ENCODE measurements around the gene ST6GAL1. TPM values are rescaled to one million over a fixed set of nuclear protein-coding genes. Genes with fewer than 3 reads are reported as not detected.

ST6GAL1 gene
- total and polyA plus RNA-seq, 10 of the 15 experiments (the other 5 are each of a cell fraction or from before 2014, with no cell fraction given): 74.2 to 248 (median 149) TPM

GRCh38 chr3:187020376-187020775, 90.0 kb downstream of the ST6GAL1 start:
- RAD21 ChIA-PET (ENCODE audit: unreplicated experiment): interaction anchor here (1.0 to 2.7 kb wide), 3 partner anchors 9 to 145 kb away, joined by 3 to 38 read pairs (median 15); no protein-coding TSS in a partner anchor
- FAIRE-seq (no peak), ATAC-seq (no peak), DNase-seq (ENCODE audit: low read depth, low spot score) (no peak)
- Histone ChIP-seq H3K9me3 (replicated peaks; ENCODE audit: control insufficient read depth, insufficient read depth, low read length) (no peaks in the 10 kb centered on the region), H3K4me3 (no peak overlapping the region), H3K9ac (ENCODE audit: control insufficient read depth, insufficient read depth, low read length) (no peak overlapping the region), H3K27me3 (replicated peaks in 1 of 2; ENCODE audit: control insufficient read depth in 2 of 2, insufficient read depth in 2 of 2, low read length in 1 of 2) (no peaks in the 10 kb centered on the region), H3K27ac (ENCODE audit: control insufficient read depth, insufficient read depth) (peak overlapping the region; percentile 50), H3K36me3 (ENCODE audit: control insufficient read depth in 2 of 2, insufficient read depth in 2 of 2, low read length in 1 of 2) (peaks cover 0 to 13% of the 10 kb centered on the region in 2 experiments; a peak in 1 of 4 replicates), H3K4me1 (ENCODE audit: control insufficient read depth, insufficient read depth, low read length) (peaks cover 45% of the 10 kb centered on the region), H3K4me2 (ENCODE audit: control insufficient read depth, insufficient read depth) (peak overlapping the region; percentile 60; the same call in 1 of the 2 replicates), H2AFZ (ENCODE audit: control insufficient read depth, low read depth, low read length) (no peak overlapping the region), H4K20me1 (ENCODE audit: control insufficient read depth, insufficient read depth) (no peaks in the 10 kb centered on the region), H3K79me2 (ENCODE audit: control insufficient read depth, insufficient read depth, low read length) (peaks cover 83% of the 10 kb centered on the region)
- BruUV-seq (replicated peaks): no TSS peak
- SMC1A ChIA-PET (ENCODE audit: uncharacterized antibody, unreplicated experiment): interaction anchor here (0.9 to 4.1 kb wide), 3 partner anchors 11 to 88 kb away, joined by 4 to 56 read pairs (median 39); no protein-coding TSS in a partner anchor
- CTCF ChIA-PET: no interaction called here
- intact Hi-C loops (cut with micrococcal nuclease; ENCODE audit: unreplicated experiment): loop anchor here (5.0 to 10.0 kb wide), 4 partner anchors 236 to 1086 kb away; partner anchors contain the start of genes EIF4A2, TBCCD1 and TRA2B
- 100% methylated on average over 3 of the region's 3 CpGs for WGBS (ENCODE audit: insufficient coverage, insufficient replicate concordance, low lambda C conversion rate, missing lambda C conversion rate)
- POLR2A ChIA-PET: interaction anchor here (10.2 kb wide), 1 partner anchor 20 kb away, joined by 137 read pairs; no protein-coding TSS in a partner anchor
- in situ Hi-C loops (cut with MboI): no loop called here
- TF ChIP-seq KLF5 (IDR thresholded peaks at IDR 0.05; ENCODE audit: partially characterized antibody) (no peak), PAX8 (IDR thresholded peaks at IDR 0.05) (no peak), TCF3 (IDR thresholded peaks at IDR 0.05; ENCODE audit: borderline replicate concordance, insufficient read depth, low read depth, low read length) (no peak), NR2F1 (conservative IDR thresholded peaks at IDR 0.05) (no peak), ZBTB4 (CRISPR knock-in tag; IDR thresholded peaks at IDR 0.05) (no peak), BMI1 (IDR thresholded peaks at IDR 0.05; ENCODE audit: borderline replicate concordance) (no peak), HCFC1 (IDR thresholded peaks at IDR 0.05; ENCODE audit: low read length) (no peak), WRNIP1 (IDR thresholded peaks at IDR 0.05; ENCODE audit: borderline replicate concordance, low read depth, low read length) (no peak), NFXL1 (IDR thresholded peaks at IDR 0.05; ENCODE audit: borderline replicate concordance) (no peak), MXI1 (IDR thresholded peaks at IDR 0.05; ENCODE audit: low read depth, low read length) (no peak), MAX (IDR thresholded peaks at IDR 0.05; ENCODE audit: low read depth, low read length) (no peak)

All from GM12878 (cell line).